Astrocyte (in vitro differentiated cells and primary cell): ENCODE measurements around the gene HMX1.

Source experiments
- CTCF ChIP-seq: IDR thresholded peaks from 2 replicates; pipeline ENCODE4 v1.5.1; 2011; ENCODE audit warnings: low read depth, mild to moderate bottlenecking, inconsistent platforms, low read length, moderate library complexity; ENCODE audit not compliant: insufficient read depth
- EZH2 ChIP-seq: IDR thresholded peaks from 2 replicates; pipeline ENCODE4 v1.6.1; 2012; ENCODE audit warnings: mild to moderate bottlenecking, low read length, inconsistent platforms; ENCODE audit not compliant: insufficient read depth

GRCh38 chr4:8851321-8852117 lies 20.1 kb downstream of the HMX1 start:
- TF ChIP-seq CTCF = no peak
- TF ChIP-seq EZH2 = no peak
